GM04504 (cell line): ENCODE results near the gene THSD4.

Experiments used
- DNase-seq: peaks from one replicate; pipeline ENCODE4 v3.0.0-alpha.2; 2012; ENCODE audit warnings: low read depth

Gene THSD4

DNA sequence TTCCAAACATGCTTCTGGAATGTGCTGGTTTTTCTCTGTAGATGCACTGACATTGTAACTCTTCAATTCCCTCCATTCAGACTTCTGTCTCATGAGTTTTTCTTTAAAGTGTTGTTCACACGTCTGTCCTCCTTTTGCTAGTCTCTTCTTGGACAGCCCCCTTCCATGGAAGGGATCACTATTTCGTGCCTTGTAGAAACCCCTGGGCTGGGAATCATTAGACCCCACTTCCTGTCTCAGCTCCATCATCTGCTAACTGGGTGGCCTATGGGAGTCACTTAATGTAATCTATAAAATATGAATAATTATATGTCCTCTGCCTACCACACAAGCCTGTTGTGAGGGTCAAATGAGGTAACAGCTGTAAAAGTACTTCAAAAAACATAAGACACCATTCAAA, 110.6 kb downstream of the THSD4 start:
- DNase-seq, result no peak

DNA sequence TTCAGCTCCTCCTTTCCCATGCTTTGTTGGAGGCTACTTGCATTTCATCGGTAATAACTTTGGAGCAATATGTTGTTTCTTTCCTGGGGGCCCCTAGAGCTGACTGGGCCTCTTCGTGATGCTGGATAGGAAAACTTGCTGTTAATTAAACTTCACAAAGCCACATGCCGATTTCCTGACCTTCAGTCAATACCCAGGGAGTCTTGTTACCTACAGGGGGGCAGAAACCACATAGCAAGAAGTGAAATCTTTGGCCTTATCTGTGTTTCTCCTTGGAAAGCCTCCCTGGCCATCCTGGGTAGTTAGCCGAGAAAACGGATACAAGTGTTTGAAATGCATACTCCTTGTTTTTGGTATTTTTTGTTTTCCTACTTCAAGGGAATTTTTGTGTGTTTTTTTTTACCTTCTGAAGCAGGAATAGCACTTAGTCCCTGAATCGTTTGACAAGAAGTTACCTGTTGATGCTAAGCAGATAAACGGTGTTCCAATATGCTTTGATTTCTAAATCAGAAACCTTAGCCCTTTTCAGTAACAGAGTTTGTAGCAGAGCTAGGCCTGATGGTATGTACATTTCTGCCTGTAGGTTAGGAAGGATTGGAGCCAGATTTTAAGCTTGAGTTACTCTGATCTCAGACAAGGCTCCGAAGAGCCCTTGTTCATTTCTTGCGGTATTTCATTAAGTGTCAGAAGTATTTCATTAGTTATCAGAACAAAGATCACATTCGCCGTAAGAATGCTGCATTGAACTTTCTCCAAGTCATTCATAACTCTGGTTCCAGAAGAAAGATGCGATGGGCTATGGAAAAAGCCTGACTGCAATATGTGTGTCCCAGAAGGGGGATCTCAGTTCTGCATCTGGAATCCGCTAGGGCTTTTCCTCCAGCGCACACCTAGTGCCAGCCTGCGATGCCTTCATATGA, 111.5 kb downstream of the THSD4 start:
- DNase-seq, result no peak

- DNase-seq, result no peak
Measured at GRCh38 chr15:71228403-71228802, 113.1 kb downstream of the THSD4 start.

DNA sequence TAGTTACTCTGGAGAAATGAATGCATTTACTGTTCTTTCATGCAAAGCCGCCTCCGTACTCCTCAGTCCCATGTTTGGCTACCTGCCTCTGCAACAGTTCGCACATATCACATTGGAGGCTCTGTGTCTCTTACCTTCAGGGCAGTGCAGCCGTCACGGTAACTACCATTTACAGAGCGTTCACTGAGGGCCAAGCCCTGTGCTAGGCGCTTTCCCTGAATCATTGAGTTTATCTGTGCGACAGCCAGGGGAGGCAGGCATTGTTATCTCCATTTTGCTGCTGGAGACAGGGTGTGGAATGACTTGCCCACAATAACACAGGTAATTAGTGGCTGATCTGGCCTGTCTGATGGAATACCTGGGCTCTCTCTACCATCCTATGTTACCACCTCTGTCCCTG, 115.0 kb downstream of the THSD4 start:
- DNase-seq, result no peak

DNA sequence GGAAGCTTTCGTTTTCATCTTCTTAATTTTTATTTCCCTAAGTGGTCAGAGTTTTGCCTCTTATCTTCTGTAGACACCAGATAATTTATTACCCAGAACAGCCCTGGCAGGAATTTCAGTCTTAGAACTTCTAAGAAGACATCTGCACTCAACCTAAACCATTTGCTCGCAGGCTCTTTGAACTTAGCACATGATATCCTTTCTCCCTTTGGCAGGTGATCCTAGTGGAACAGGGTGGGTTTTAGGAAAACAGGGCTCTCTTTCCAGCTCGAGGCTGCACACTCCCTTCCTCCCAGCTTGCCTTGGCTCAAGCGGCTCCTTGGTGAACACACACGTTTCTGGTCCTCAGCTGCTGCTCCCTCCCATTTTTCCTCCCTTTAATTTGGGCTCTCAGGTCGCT, 116.5 kb downstream of the THSD4 start:
- DNase-seq, result no peak

- no peak for DNase-seq
Measured at GRCh38 chr15:71232411-71232810, 117.1 kb downstream of the THSD4 start.

GRCh38 chr15:71237456-71238188, 122.4 kb downstream of the THSD4 start:
- DNase-seq, result peak; percentile 96

DNA sequence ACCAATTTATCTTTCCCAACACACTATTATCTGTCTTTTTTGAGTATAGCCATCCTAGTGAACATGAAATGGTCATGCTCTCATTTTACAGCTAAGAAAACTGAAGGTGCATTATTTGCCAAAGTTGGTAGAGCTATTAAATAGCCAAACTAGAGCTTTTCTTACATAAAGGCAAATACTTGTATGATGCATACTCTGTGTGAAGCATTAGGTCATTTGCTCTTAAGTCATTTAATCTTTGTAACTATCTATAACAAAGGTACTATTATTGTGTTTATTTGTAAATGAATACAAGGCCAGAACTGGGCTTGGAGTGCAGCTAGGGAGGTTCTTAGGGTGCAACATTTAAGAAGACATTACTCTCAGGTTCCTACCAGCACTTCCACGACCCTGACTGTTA, 123.7 kb downstream of the THSD4 start:
- DNase-seq, result no peak

DNA sequence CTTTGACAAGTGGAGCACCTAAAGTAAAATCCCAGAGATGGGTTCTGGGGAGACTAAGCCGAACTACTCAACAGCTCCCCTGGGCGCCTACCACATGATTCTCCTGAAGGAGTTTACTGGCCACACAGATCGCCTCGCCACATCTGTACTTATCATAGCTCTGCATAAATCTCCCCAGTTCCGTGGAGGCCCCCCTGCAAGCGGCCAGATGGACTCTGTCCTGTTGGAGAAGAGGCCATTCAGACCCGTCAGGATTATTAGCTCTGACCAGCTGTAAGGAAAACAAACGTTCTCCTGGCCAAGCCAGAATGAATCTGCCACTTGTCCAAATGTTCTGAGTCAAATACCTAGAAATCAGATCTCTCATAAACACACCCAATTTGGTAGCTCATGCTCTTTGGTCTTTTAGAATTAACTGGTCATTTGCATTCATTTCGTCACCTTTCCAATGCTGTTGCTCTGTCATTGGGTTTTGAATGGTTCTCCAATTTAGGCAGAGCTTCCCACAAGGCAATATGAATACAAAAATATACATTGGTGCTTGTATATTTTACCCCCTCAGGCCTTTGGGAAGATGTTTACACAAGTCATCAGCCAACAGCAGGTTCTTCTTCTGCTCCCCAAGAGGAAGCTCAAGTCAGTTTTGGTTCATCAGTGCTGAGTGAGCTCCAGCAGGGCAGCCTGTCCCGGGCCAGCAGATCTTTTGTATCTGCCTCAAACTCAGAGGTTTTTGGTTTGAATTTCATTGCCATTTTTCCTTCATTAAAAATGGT, 124.5 kb downstream of the THSD4 start:
- no peak for DNase-seq

DNA sequence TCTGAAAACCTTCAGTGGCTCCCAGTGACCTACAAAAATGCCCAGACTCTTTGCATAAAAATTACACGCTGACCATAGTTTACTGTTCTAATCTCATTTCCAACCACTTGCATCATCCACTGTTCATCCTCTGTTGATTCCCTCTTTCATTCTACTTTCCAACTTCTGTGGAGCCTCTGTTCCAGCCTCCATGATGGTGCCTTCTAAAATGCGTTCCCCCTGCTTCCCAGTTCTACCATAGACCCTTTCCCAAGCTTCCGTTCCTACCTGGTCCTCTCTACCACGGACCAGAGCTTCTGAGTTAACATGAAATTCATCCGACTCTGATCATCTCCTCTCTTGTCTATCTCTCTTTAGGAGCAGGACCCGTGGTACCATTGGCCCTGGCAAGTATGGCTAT, 127.0 kb downstream of the THSD4 start:
- DNase-seq, result no peak

GRCh38 chr15:71244250-71244649, 129.0 kb downstream of the THSD4 start:
- no peak for DNase-seq

- DNase-seq, result no peak
Measured at GRCh38 chr15:71245588-71245987, 130.3 kb downstream of the THSD4 start.

- no peak for DNase-seq
Measured at GRCh38 chr15:71248386-71248785, 133.1 kb downstream of the THSD4 start.

GRCh38 chr15:71249986-71250385, 134.7 kb downstream of the THSD4 start:
- DNase-seq, result no peak

GRCh38 chr15:71250936-71251583, 135.8 kb downstream of the THSD4 start:
- DNase-seq, result no peak

GRCh38 chr15:71251584-71252043, 136.3 kb downstream of the THSD4 start:
- DNase-seq, result no peak

GRCh38 chr15:71252044-71252739, 136.9 kb downstream of the THSD4 start:
- DNase-seq, result no peak

DNA sequence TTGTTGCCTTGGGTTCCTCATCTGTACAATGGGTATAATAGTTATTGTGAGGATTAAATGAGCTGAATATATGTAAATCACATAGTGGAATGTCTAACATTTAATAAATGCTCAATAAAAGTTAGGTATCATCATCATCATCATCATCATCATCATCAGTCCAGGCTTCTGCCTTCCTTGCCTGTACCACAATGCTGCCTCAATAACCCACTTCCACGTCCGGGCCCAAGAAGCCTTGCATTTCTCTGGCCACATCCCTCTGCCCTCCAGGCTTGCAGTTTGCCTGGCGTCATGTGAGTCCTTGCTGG, 137.4 kb downstream of the THSD4 start:
- DNase-seq, result no peak

- no peak for DNase-seq
Measured at GRCh38 chr15:71254491-71254890, 139.2 kb downstream of the THSD4 start.

- DNase-seq, result no peak
Measured at GRCh38 chr15:71256934-71257664, 141.8 kb downstream of the THSD4 start.

- DNase-seq, result no peak
Measured at GRCh38 chr15:71259866-71260265, 144.6 kb downstream of the THSD4 start.
